Bronchial epithelial cell (primary cell): ENCODE results near the gene METTL25. TPM values are rescaled to one million over a fixed set of nuclear protein-coding genes. Genes with fewer than 3 reads are reported as not detected.

Source experiments
- DNase-seq: peaks from one replicate; pipeline ENCODE4 v3.0.0-alpha.2; 2010; ENCODE audit warnings: low read depth
- FAIRE-seq: peaks from 2 replicates; lab custom pipeline; 2011; peaks lifted over from hg19 to GRCh38; lab: Jason Lieb, UNC
- H3K27me3 ChIP-seq: 2 replicates; pipeline ENCODE4 v1.5.1; 2011; ENCODE audit warnings: low read length; ENCODE audit not compliant: control insufficient read depth, insufficient read depth
- H3K36me3 ChIP-seq: 2 replicates; pipeline ENCODE4 v1.5.1; 2011; ENCODE audit warnings: low read length; ENCODE audit not compliant: control insufficient read depth, insufficient read depth
- H3K4me3 ChIP-seq: 2 replicates; pipeline ENCODE4 v1.5.1; 2011; ENCODE audit warnings: mild to moderate bottlenecking, low read depth, low read length, control low read depth
- total RNA-seq: library from RNA; depleted of rRNA; stranded (reverse); fragments of >200 nt; gene quantifications from 2 replicates; pipeline ENCODE4 v1.2.1, GENCODE V29; 2014
- TF ChIP-seq, protein P1 (sequence below): IDR thresholded peaks from 2 replicates; pipeline ENCODE4 v1.5.1; 2011; ENCODE audit warnings: mild to moderate bottlenecking, moderate library complexity, low read length, control low read depth, inconsistent platforms; ENCODE audit not compliant: insufficient read depth, severe bottlenecking

METTL25 gene, protein sequence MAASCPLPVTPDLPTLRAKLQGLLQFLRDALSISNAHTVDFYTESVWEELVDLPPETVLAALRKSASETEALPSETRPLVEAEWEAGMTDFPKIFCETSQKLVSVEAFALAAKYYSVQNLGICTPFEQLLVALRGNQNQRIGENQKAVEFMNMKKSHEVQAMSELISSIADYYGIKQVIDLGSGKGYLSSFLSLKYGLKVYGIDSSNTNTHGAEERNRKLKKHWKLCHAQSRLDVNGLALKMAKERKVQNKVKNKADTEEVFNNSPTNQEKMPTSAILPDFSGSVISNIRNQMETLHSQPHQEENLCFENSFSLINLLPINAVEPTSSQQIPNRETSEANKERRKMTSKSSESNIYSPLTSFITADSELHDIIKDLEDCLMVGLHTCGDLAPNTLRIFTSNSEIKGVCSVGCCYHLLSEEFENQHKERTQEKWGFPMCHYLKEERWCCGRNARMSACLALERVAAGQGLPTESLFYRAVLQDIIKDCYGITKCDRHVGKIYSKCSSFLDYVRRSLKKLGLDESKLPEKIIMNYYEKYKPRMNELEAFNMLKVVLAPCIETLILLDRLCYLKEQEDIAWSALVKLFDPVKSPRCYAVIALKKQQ
- 4.2 and 4.7 TPM in 2 replicates for total RNA-seq

DNA sequence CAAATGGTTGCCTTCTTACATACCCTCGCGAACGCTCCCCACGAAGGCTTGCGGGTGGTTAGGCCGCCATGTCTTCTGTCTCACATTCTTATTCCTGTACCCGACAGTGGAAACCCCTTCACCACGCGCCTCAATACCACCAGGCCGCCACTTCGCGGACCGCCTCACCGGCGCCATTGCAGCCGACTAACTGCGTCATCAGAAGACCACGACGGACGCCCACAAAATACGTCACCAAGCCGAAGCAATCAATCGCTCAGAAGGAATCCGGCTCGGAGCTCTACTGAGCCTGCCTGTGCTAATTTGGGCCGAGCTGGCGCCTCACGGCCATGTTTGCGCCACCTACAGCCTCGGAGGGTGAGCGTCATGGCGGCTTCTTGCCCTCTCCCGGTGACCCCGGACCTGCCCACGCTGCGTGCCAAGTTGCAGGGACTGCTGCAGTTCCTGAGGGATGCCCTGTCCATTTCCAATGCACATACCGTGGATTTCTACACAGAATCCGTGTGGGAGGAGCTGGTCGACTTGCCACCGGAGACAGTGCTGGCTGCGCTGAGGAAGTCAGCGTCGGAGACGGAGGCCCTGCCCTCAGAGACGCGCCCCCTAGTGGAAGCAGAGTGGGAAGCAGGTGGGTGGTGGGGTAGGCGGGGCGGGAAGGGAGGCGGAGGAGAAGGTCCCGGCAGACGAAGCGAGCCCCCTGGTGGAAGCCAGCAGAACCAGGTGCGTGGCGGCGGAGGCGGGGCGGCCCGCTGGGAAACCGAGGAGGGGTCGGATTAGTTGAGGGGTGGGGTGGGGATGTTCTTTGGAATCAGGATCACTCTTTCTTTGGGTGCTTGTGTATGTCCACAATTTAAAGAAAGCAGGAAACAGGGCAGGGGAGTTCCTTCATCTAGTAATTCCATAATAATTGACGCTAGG is at the start of gene METTL25, which contains the start of gene CCDC59:
METTL25 (plus strand) TSS at position 330 of the 915 bp plus-strand sequence; CDS start at position 367, 37 bp downstream.
CCDC59 (minus strand) TSS at position 188 of the 915 bp plus-strand sequence; CDS start at position 177, 11 bp downstream.
- no peaks in the 10 kb centered on the region for H3K36me3 ChIP-seq
- peak within 1 kb of the TSS; percentile 98 for H3K4me3 ChIP-seq
- DNase-seq, result peak; percentile 92
- H3K27me3 ChIP-seq, result no peaks in the 10 kb centered on the region
- no peak for FAIRE-seq
- TF ChIP-seq, protein P1, sequence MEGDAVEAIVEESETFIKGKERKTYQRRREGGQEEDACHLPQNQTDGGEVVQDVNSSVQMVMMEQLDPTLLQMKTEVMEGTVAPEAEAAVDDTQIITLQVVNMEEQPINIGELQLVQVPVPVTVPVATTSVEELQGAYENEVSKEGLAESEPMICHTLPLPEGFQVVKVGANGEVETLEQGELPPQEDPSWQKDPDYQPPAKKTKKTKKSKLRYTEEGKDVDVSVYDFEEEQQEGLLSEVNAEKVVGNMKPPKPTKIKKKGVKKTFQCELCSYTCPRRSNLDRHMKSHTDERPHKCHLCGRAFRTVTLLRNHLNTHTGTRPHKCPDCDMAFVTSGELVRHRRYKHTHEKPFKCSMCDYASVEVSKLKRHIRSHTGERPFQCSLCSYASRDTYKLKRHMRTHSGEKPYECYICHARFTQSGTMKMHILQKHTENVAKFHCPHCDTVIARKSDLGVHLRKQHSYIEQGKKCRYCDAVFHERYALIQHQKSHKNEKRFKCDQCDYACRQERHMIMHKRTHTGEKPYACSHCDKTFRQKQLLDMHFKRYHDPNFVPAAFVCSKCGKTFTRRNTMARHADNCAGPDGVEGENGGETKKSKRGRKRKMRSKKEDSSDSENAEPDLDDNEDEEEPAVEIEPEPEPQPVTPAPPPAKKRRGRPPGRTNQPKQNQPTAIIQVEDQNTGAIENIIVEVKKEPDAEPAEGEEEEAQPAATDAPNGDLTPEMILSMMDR, result peak; percentile 77

DNA sequence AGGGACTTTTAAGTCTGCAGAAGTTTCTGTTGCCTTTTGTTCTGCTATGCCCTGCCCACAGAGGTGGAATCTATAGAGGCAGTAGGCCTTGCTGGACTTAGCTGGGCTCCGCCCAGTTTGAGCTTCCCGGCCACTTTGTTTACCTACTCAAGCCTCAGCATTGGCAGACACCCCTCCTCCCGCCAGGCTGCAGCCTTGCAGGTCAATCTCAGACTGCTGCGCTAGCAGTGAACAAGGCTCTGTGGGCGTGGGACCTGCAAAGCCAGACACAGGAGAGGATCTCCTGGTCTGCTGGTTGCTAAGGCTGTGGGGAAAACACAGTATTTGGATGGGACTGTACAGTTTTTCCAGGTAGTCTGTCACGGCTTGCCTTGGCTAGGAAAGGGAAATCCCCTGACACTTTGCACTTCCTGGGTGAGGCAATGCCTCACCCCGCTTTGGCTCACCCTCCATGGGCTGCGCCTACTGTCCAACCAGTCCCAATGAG is 43.9 kb upstream of the METTL25 start:
- Histone ChIP-seq H3K27me3 (no peaks in the 10 kb centered on the region), H3K36me3 (no peaks in the 10 kb centered on the region), H3K4me3 (no peak overlapping the region)
- TF ChIP-seq, protein P1, result no peak
- DNase-seq (peak; percentile 90), FAIRE-seq (no peak)

DNA sequence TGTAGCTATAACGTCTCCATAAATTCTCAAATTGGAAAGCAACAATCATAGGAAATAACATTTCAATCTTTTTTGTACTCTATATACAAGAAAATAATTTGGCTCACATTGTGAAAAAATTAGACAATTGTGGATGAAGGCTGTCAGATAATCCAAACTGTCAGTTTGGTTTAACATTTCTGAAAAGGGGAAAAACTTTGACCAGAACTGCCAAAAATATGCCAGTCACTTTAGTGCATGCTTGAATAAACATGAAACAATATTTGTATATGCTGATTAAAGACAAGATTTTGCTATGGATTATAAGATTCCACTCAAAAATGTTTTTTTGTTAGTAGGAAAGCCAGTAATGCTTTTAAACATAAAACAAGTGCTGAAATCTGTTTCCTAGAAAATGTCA is 39.1 kb upstream of the METTL25 start:
- DNase-seq (no peak), FAIRE-seq (no peak)
- Histone ChIP-seq H3K4me3 (no peak overlapping the region), H3K27me3 (no peaks in the 10 kb centered on the region), H3K36me3 (no peaks in the 10 kb centered on the region)
- TF ChIP-seq, protein P1, result no peak

DNA sequence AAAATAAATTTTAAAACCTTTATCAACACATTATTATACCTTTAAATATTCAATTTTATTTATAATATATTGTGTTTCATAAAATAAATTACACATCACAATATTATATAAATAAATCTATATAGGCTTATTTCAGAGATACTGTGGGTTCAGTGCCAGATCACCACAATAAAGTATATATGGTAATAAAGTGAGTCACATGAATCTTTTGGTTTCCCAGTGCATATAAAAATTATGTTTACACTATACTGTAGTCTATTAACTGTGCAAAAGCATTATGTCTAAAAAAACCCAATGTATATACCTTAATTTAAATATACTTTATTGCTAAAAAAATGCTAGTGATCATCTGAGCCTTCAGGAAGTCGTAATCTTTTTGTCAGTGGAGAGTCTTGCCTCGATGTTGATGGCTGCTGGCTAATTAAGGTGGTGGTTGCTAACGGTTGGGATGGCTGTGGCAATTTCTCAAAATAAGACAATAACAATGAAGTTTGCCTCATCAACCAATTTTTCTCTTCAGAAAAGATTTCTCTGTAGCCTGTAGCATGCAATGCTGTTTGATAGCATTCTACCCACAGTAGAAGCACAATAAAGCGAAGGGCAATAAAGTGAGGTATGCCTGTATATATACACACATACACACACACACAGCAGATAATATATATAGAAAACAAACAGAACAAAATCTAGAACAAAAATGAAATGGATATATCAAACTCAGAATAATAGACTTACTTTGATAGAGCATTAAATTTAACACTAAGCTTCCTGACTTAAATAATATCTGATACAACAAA is 32.6 kb upstream of the METTL25 start:
- no peak for FAIRE-seq
- TF ChIP-seq, protein P1, result no peak
- H3K27me3 ChIP-seq, result no peaks in the 10 kb centered on the region

DNA sequence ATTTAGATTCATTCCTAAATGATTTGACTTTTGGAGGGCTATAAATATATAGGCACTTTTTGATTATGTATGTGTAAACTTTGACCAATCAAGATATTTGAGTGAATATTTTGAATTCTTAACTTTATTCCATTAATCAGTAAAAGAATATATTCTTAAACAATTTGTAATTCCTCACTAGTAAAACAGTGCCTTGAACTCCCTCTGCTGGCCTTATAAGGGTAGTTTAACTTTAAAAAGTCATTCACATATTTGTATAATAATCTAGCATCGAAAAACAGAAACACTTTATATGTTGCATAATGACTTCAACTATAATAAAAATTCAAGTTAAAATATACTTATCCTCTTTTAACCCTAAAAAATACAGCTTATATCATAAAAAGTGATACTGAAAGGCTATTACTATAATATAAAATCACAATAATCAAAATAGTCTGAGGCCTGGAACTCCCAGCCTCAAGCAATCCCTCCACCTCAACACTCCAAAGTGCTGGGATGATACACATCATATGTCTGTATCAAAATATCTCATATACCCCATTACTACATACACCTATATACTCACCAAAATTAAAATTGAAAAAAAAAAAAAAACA is 31.3 kb upstream of the METTL25 start:
- H3K27me3 ChIP-seq, result no peaks in the 10 kb centered on the region
- H3K4me3 ChIP-seq, result no peak overlapping the region
- TF ChIP-seq, protein P1, result no peak
- DNase-seq, result peak; percentile 39
- no peak for FAIRE-seq
- H3K36me3 ChIP-seq, result no peaks in the 10 kb centered on the region

More for the DNA sequence above, 32.6 kb upstream of the METTL25 start:
- no peak for DNase-seq
- H3K36me3 ChIP-seq, result no peaks in the 10 kb centered on the region
- no peak overlapping the region for H3K4me3 ChIP-seq
